Subcutaneous adipose tissue (tissue), 4 donors: ENCODE results near the gene KCNIP1. TPM values are rescaled to one million over a fixed set of nuclear protein-coding genes. Genes with fewer than 3 reads are reported as not detected.

Experiments
- total RNA-seq, 4 donors: library from RNA; depleted of rRNA; stranded (reverse); fragments of >200 nt; gene quantifications; one replicate each; pipeline ENCODE4 v1.1.0, GENCODE V29; 2016
- TF ChIP-seq, protein P1 (sequence below): fragments of 450-650 bp; IDR thresholded peaks from one replicate; pipeline ENCODE4 v1.5.1; 2016; ENCODE audit warnings: low read depth, mild to moderate bottlenecking, control low read depth, antibody characterized with exemption, moderate library complexity

KCNIP1 gene
- total RNA-seq, 4 donors from 2014 or later: 6.4 TPM; not detected in 3

DNA sequence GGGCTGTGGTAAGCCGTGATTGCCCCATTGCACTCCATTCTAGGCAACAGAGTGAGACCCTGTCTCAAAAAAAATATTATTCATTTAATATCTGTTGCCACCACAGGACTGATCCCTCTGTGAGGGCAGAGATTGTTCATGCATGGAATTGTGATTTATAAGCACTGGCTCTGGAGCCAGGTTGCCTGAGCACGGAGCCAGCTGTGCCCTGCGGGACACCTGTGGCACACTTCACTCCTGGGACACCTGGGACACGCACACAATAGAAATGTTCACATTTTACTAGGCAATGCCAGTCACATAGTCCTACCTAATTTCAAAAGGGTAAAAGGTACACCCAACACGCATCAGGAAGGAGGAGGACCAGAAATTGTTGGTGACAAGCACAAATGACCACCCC is 196.7 kb downstream of the KCNIP1 start:
- TF ChIP-seq, protein P1, sequence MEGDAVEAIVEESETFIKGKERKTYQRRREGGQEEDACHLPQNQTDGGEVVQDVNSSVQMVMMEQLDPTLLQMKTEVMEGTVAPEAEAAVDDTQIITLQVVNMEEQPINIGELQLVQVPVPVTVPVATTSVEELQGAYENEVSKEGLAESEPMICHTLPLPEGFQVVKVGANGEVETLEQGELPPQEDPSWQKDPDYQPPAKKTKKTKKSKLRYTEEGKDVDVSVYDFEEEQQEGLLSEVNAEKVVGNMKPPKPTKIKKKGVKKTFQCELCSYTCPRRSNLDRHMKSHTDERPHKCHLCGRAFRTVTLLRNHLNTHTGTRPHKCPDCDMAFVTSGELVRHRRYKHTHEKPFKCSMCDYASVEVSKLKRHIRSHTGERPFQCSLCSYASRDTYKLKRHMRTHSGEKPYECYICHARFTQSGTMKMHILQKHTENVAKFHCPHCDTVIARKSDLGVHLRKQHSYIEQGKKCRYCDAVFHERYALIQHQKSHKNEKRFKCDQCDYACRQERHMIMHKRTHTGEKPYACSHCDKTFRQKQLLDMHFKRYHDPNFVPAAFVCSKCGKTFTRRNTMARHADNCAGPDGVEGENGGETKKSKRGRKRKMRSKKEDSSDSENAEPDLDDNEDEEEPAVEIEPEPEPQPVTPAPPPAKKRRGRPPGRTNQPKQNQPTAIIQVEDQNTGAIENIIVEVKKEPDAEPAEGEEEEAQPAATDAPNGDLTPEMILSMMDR: no peak

DNA sequence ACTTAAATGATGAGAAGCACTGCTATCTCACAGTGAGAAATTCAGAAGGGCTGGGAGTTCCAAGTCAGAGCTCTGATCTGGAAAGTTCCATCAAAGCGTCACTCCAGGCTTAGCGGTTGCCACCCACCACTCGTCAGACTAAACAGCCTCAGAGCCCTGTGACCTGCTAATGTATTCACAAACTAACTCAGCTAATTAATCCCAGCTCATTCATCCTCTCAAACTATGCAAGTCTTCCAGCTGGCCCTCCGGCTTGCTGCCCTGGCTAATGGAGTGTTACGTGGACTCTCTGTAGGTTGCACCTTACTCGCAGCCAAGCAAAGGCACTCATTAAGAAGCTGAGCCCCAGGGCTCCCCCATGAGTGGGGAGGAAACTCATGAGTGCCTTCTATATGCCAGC is 197.5 kb downstream of the KCNIP1 start:
- TF ChIP-seq, protein P1: no peak

DNA sequence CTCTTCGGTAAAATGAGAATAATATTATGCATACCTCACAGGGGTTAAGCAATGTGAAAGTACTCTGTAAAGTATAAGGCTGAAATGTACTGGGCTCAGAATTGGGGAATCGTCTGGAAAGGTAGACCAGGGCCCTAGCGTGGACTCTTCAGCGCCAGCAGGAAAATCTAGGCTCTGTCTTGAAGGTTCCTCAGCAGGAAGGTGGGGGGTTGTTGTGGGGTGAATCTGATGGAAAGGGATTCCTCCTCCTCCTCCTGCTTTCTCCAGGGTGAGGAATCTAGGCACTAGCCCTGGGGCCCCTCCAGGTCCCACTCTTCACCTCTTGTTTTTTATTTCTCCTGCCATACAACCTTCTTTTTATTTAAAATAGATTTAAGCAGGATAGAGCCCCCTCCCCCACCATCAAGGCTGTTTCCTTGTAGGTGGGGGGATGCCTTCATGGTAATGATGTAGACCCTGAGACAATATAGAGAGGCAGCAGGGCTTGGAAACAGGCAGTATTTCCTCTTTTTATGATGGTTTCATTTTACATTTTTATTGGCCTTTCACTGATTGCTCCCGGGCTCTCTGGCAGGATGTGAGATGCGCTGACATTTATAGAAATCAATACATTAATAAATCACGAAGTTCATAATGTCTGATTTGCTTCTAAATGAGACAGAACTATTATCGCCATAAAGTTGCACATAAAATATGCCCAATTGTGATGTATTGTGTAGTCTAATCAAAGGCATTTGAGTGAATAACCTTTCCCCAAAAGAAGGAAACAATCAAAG is 200.8 kb downstream of the KCNIP1 start:
- TF ChIP-seq, protein P1: no peak

DNA sequence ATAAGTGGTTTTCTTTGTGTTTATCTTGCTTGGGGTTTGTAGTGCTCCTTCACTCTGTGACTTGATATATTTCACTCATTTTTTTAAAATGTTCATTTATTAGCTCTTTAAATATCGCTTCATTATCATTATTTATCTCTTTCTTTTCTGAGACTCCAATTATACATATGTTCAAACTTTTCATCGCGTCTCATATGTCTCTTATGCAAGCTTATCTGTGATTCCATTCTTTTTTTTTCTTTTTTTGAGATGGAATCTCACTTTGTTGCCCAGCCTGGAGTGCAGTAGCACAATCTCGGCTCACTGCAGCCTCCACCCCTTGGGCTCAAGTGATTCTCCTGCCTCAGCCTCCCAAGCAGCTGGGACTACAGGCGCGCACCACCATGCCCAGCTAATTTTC is 205.8 kb downstream of the KCNIP1 start:
- TF ChIP-seq, protein P1: no peak

DNA sequence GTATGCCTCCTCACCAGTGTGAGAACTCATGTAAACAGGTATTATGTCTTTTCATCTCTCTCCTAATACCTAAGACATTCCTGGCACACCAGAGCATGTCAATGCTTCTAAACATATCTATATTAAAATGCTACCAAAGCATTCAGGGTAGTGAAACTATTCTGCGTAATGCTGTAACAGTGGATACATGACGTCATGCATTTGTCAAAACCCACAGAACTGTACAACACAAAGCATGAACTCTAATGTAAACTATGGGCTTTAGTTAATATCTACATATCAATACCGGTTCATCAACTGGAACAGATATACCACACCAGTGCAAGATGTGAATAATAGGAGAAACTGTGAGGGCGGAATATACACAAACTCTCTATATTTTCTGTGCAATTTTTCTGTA is 207.5 kb downstream of the KCNIP1 start:
- TF ChIP-seq, protein P1: no peak

DNA sequence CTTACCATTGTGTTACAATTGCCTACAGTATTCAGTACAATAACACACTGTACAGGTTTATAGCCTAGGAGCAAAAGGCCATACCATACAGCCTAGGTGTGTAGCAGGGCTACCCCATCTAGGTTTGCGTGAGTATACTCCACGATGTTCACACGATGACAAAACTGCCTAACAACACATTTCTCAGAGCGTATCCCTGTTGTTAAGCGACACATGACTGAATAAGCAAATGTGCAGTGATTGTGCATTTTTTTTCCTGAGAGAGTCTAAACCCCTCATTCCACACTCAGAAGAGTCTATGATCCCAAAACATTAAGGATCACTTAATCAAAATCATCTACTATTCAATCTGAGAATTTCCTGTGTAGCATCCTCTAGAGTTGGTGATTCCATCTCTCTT is 211.3 kb downstream of the KCNIP1 start:
- TF ChIP-seq, protein P1: no peak

DNA sequence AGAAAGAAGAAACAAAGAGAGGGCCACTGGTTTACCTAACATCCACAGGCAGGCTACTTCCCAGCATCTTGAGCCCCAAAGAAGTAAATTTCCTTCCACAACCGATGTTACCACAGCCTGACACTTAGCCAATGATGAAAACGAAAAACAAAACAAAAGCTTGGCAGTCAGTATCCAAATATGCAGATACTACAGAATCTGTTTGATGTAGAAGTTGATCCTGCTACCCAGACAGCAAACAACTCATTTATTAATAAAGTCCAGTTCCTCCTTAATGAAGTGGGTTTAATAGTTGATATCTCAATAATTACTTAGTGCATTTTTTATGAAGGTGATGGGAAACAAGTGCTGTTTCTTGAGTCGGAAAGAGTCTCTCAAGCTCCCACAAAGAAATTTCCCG is 212.6 kb downstream of the KCNIP1 start:
- TF ChIP-seq, protein P1: no peak
